Measurements from ENCODE around the gene RABGAP1L. TPM values are rescaled to one million over a fixed set of nuclear protein-coding genes. Genes with fewer than 3 reads are reported as not detected.
"Not testable (repeated sequence)": the region's sequence is repeated elsewhere in the genome, so short reads cannot be mapped to it uniquely, and the experiment has no call there.

The RABGAP1L gene
- total and polyA plus RNA-seq, 7 experiments from 2014 or later: 38.4 to 97.4 (median 55.1) TPM

DNA sequence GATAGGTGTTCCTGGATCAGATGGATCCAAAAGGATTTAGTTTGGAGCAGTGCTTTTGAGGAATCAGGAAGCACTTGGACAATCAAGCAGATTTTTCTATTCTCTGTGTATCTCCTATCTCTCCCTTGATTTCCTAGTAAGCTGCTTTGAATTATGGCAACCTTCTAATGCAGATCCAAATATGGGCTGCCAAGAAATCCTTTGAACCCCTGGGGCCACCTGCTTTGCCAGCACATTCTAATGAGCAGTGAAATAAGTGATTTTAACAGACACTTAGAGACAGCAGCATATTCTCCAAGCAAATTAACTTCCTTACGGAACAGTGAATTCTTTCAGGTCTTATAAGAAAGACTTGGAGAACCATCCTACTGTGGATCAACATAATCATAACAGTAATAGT is 483.9 kb downstream of the RABGAP1L start:
- DNase-seq: no peak
- Mint-ChIP-seq H3K9me3 (peaks cover 0 to 17% (median 7%) of the 10 kb centered on the region in 11 donors), H3K27ac (no peak overlapping the region), H3K4me1 (peaks cover 0 to 16% (median 9%) of the 10 kb centered on the region in 7 donors), H3K36me3 (peaks cover 0 to 47% (median 10%) of the 10 kb centered on the region in 5 donors), H3K4me3 (no peak overlapping the region), H3K27me3 (no peaks in the 10 kb centered on the region)
- H3K27ac ChIP-seq (ENCODE audit: low read depth, low read length): no peak overlapping the region
- intact Hi-C loops (cut with micrococcal nuclease): no loop called here
- no peaks in the 10 kb centered on the region for H3K9me3 ChIP-seq (ENCODE audit: control insufficient read depth in 2 of 3, low read length in 3 of 3)
- no peaks in the 10 kb centered on the region for H3K36me3 ChIP-seq (ENCODE audit: control insufficient read depth in 2 of 3, insufficient read depth in 3 of 3, low read length in 3 of 3)
- no peaks in the 10 kb centered on the region for H3K27me3 ChIP-seq (ENCODE audit: control insufficient read depth in 2 of 2, insufficient read depth in 2 of 2, low read length in 2 of 2)
- H3K4me3 ChIP-seq (ENCODE audit: low read length): no peak overlapping the region
- POLR2A ChIA-PET: no interaction called here
- CTCF ChIA-PET: no interaction called here
- H3K4me1 ChIP-seq (ENCODE audit: control insufficient read depth in 2 of 2, insufficient read depth in 2 of 2, low read length in 2 of 2): no peaks in the 10 kb centered on the region
- no peak for ATAC-seq

DNA sequence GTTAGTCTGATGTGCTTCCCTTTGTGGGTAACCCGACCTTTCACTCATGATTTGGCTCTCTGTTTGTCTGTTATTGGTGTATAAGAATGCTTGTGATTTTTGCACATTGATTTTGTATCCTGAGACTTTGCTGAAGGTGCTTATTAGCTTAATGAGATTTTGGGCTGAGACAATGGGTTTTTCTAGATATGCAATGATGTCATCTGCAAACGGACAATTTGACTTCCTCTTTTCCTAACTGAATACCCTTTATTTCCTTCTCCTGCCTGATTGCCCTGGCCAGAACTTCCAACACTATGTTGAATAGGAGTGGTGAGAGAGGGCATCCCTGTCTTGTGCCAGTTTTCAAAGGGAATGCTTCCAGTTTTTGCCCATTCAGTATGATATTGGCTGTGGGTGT is 490.3 kb downstream of the RABGAP1L start:
- intact Hi-C loops (cut with micrococcal nuclease); H3K27me3 Mint-ChIP-seq; H3K27ac ChIP-seq (ENCODE audit: low read depth, low read length); H3K36me3 ChIP-seq (ENCODE audit: control insufficient read depth in 2 of 3, insufficient read depth in 3 of 3, low read length in 3 of 3); CTCF ChIA-PET; ATAC-seq; DNase-seq; H3K9me3 ChIP-seq (ENCODE audit: control insufficient read depth in 2 of 3, low read length in 3 of 3); H3K4me3 Mint-ChIP-seq; H3K4me3 ChIP-seq (ENCODE audit: low read length); H3K27me3 ChIP-seq (ENCODE audit: control insufficient read depth in 2 of 2, insufficient read depth in 2 of 2, low read length in 2 of 2); H3K4me1 ChIP-seq (ENCODE audit: control insufficient read depth in 2 of 2, insufficient read depth in 2 of 2, low read length in 2 of 2); H3K27ac Mint-ChIP-seq; POLR2A ChIA-PET: not testable (repeated sequence)
- peaks cover 0 to 12% (median 4%) of the 10 kb centered on the region in 7 donors for H3K4me1 Mint-ChIP-seq
- peaks cover 0 to 44% (median 13%) of the 10 kb centered on the region in 11 donors for H3K9me3 Mint-ChIP-seq
- H3K36me3 Mint-ChIP-seq: peaks cover 0 to 63% (median 38%) of the 10 kb centered on the region in 5 donors

DNA sequence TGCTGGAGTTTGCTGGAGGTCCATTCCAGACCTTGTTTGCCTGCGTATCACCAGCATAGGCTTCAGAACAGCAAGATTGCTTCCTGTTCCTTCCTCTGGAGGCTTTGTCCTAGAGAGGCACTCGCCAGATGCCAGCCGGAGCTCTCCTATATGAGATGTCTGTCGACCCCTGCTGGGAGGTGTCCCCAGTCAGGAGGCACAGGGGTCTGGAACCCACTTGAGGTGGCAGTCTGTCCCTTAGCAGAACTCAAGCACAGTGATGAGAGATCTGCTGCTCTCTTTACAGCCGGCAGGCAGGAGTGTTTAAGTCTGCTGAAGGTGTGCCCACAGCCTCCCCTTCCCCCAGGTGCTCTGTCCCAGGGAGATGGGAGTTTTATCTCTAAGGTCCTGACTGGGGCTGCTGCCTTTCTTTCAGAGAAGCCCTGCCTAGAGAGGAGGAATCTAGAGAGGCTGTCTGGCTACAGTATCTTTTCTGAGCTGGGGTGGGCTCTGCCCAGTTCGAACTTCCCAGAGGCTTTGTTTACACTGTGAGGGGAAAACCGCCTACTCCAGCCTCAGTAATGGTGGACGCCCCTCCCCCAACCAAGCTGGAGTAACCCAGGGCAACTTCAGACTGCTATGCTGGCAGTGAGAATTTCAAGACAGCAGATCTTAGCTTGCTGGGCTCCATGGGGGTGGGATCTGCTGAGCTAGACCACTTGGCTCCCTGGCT is 493.4 kb downstream of the RABGAP1L start:
- Mint-ChIP-seq H3K36me3 (peaks cover 0 to 55% (median 43%) of the 10 kb centered on the region in 5 donors), H3K27me3 (no peaks in the 10 kb centered on the region), H3K4me3 (no peak overlapping the region), H3K4me1 (peaks cover 0 to 6% (median 0%) of the 10 kb centered on the region in 7 donors), H3K9me3 (peaks cover 0 to 40% (median 12%) of the 10 kb centered on the region in 11 donors), H3K27ac (no peak overlapping the region)
- Histone ChIP-seq H3K9me3 (ENCODE audit: control insufficient read depth in 2 of 3, low read length in 3 of 3) (no peaks in the 10 kb centered on the region), H3K27me3 (ENCODE audit: control insufficient read depth in 2 of 2, insufficient read depth in 2 of 2, low read length in 2 of 2) (no peaks in the 10 kb centered on the region), H3K4me3 (ENCODE audit: low read length) (no peak overlapping the region), H3K4me1 (ENCODE audit: control insufficient read depth in 2 of 2, insufficient read depth in 2 of 2, low read length in 2 of 2) (no peaks in the 10 kb centered on the region), H3K36me3 (ENCODE audit: control insufficient read depth in 2 of 3, insufficient read depth in 3 of 3, low read length in 3 of 3) (no peaks in the 10 kb centered on the region), H3K27ac (ENCODE audit: low read depth, low read length) (no peak overlapping the region)
- intact Hi-C loops (cut with micrococcal nuclease): no loop called here
- ChIA-PET POLR2A (no interaction called here), CTCF (no interaction called here)
- ATAC-seq (no peak), DNase-seq (no peak)

DNA sequence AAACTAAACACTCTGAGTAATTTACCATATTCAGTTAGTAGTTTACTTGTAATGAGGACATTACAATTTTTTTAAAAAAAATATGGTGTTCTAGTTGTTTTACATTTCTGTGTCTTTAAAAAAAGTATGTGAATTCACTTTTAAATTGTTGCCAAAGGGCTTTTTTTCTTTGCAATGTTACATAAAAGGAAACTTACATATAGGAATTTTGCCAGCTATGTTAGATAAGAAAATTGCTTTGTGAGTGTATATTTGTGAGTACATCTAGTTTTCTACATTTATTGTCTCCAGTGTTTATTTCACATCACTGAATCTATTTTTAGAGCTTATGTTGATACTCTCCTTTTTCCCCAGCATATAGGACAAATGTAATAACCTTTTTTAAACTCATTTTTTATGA is 495.2 kb downstream of the RABGAP1L start:
- H3K27ac Mint-ChIP-seq: no peak overlapping the region
- H3K27me3 Mint-ChIP-seq: no peaks in the 10 kb centered on the region
- H3K4me3 Mint-ChIP-seq: no peak overlapping the region
- H3K4me1 Mint-ChIP-seq: no peaks in the 10 kb centered on the region
- no peak for ATAC-seq
- intact Hi-C loops (cut with micrococcal nuclease): no loop called here
- H3K9me3 ChIP-seq (ENCODE audit: control insufficient read depth in 2 of 3, low read length in 3 of 3): no peaks in the 10 kb centered on the region
- peaks cover 0 to 44% (median 38%) of the 10 kb centered on the region in 5 donors for H3K36me3 Mint-ChIP-seq
- H3K4me3 ChIP-seq (ENCODE audit: low read length): no peak overlapping the region
- CTCF ChIA-PET: no interaction called here
- no peaks in the 10 kb centered on the region for H3K4me1 ChIP-seq (ENCODE audit: control insufficient read depth in 2 of 2, insufficient read depth in 2 of 2, low read length in 2 of 2)
- peaks cover 0 to 24% (median 7%) of the 10 kb centered on the region in 11 donors for H3K9me3 Mint-ChIP-seq
- POLR2A ChIA-PET: interaction anchor here (0.7 kb wide), 1 partner anchor 27 kb away, joined by 4 read pairs; no protein-coding TSS in a partner anchor
- no peaks in the 10 kb centered on the region for H3K36me3 ChIP-seq (ENCODE audit: control insufficient read depth in 2 of 3, insufficient read depth in 3 of 3, low read length in 3 of 3)
- H3K27me3 ChIP-seq (ENCODE audit: control insufficient read depth in 2 of 2, insufficient read depth in 2 of 2, low read length in 2 of 2): no peaks in the 10 kb centered on the region
- H3K27ac ChIP-seq (ENCODE audit: low read depth, low read length): no peak overlapping the region
- DNase-seq: no peak

DNA sequence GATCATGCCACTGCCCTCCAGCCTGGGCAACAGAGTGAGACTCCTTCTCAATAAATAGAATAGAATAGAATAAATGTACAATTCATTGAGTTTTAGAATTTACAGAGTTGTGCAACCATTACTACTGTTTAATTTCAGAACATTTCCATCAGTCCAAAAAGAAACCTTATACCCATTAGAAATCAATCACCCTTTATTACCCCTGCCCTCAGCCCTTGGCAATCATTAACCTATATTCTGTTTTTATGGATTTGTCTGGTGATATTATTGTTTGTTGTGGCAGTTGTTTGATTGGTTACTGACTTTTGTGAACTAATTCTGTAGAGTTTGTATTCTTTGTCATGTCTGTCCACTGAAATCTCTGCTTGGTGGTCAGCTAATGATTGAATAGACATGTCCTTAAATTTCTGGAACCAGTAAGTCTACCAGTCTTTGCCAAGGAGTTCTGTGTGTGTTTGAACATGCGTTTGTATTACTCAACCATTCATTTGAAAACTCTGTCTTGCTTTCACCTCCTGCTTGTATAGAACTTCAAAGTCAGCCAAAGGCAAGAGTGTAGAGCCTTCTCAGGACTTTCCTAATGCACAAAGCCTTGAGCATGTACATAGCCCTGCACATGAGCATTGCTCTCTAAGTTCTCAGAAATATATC is 497.2 kb downstream of the RABGAP1L start:
- Mint-ChIP-seq H3K4me1 (peaks cover 0 to 3% (median 0%) of the 10 kb centered on the region in 7 donors), H3K36me3 (peaks cover 0 to 51% (median 40%) of the 10 kb centered on the region in 5 donors), H3K4me3 (no peak overlapping the region), H3K27ac (no peak overlapping the region), H3K27me3 (no peaks in the 10 kb centered on the region), H3K9me3 (peaks cover 0 to 22% (median 6%) of the 10 kb centered on the region in 11 donors)
- ChIA-PET CTCF (no interaction called here), POLR2A (interaction anchor here (0.7 kb wide), 1 partner anchor 380 kb away, joined by 3 read pairs; no protein-coding TSS in a partner anchor)
- H3K9me3 ChIP-seq (ENCODE audit: control insufficient read depth in 2 of 3, low read length in 3 of 3): no peaks in the 10 kb centered on the region
- H3K4me3 ChIP-seq (ENCODE audit: low read length): no peak overlapping the region
- H3K4me1 ChIP-seq (ENCODE audit: control insufficient read depth in 2 of 2, insufficient read depth in 2 of 2, low read length in 2 of 2): no peaks in the 10 kb centered on the region
- H3K27ac ChIP-seq (ENCODE audit: low read depth, low read length): no peak overlapping the region
- H3K36me3 ChIP-seq (ENCODE audit: control insufficient read depth in 2 of 3, insufficient read depth in 3 of 3, low read length in 3 of 3): no peaks in the 10 kb centered on the region
- intact Hi-C loops (cut with micrococcal nuclease): no loop called here
- H3K27me3 ChIP-seq (ENCODE audit: control insufficient read depth in 2 of 2, insufficient read depth in 2 of 2, low read length in 2 of 2): no peaks in the 10 kb centered on the region
- DNase-seq: no peak
- ATAC-seq: no peak

DNA sequence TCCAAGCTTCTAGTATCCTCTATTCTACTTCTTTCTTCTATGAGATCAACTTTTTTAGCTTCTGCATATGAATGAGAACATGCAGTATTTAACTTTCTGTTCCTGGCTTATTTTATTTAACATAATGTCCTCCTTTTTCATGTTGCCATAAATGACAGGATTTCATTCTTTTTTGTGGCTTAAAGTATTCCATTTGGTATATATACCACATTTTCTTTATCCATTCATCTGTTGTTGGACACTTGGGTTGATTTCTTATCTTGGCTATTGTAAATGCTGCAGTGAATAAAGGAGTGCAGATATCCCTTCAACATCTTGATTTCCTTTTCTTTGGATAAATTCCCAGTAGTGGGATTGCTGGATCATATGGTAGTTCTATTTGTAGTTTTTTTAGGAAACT is 498.1 kb downstream of the RABGAP1L start:
- DNase-seq (no peak), ATAC-seq (no peak)
- intact Hi-C loops (cut with micrococcal nuclease): no loop called here
- ChIA-PET POLR2A (interaction anchor here (0.7 kb wide), 1 partner anchor 379 kb away, joined by 3 read pairs; no protein-coding TSS in a partner anchor), CTCF (interaction anchor here (0.7 kb wide), 1 partner anchor 529 kb away, joined by 3 read pairs; no protein-coding TSS in a partner anchor)
- Mint-ChIP-seq H3K27ac (no peak overlapping the region), H3K27me3 (no peaks in the 10 kb centered on the region), H3K4me1 (peaks cover 0 to 3% (median 0%) of the 10 kb centered on the region in 7 donors), H3K9me3 (peaks cover 0 to 13% (median 4%) of the 10 kb centered on the region in 11 donors), H3K36me3 (peaks cover 0 to 43% (median 31%) of the 10 kb centered on the region in 5 donors), H3K4me3 (no peak overlapping the region)
- no peak overlapping the region for H3K27ac ChIP-seq (ENCODE audit: low read depth, low read length)
- H3K9me3 ChIP-seq (ENCODE audit: control insufficient read depth in 2 of 3, low read length in 3 of 3): no peaks in the 10 kb centered on the region
- no peaks in the 10 kb centered on the region for H3K4me1 ChIP-seq (ENCODE audit: control insufficient read depth in 2 of 2, insufficient read depth in 2 of 2, low read length in 2 of 2)
- H3K36me3 ChIP-seq (ENCODE audit: control insufficient read depth in 2 of 3, insufficient read depth in 3 of 3, low read length in 3 of 3): no peaks in the 10 kb centered on the region
- H3K4me3 ChIP-seq (ENCODE audit: low read length): no peak overlapping the region
- H3K27me3 ChIP-seq (ENCODE audit: control insufficient read depth in 2 of 2, insufficient read depth in 2 of 2, low read length in 2 of 2): no peaks in the 10 kb centered on the region

All from naive thymus-derived CD4-positive, alpha-beta T cell (primary cell).